Glomerular endothelial cell (primary cell): ENCODE data around the gene SELPLG. TPM values are rescaled to one million over a fixed set of nuclear protein-coding genes. Genes with fewer than 3 reads are reported as not detected.
"Not testable (repeated sequence)": the region's sequence is repeated elsewhere in the genome, so short reads cannot be mapped to it uniquely, and the experiment has no call there.

Experiments used
- DNase-seq: peaks from one replicate; pipeline ENCODE4 v3.0.0-alpha.2; 2011; ENCODE audit warnings: low read depth, low spot score; ENCODE audit errors: extremely low read depth
- total RNA-seq: library from RNA; depleted of rRNA; stranded (reverse); fragments of >200 nt; gene quantifications from 2 replicates; pipeline ENCODE4 v1.2.3, GENCODE V29; 2015

SELPLG gene
- total RNA-seq, 1 donor from 2014 or later = 0.58 TPM

- DNase-seq = no peak
Observed at GRCh38 chr12:108575199-108575912, 58.3 kb downstream of the SELPLG start.

- DNase-seq = not testable (repeated sequence)
Observed at GRCh38 chr12:108574276-108574675, 59.4 kb downstream of the SELPLG start.

GRCh38 chr12:108573317-108573716, 60.4 kb downstream of the SELPLG start:
- no peak for DNase-seq

GRCh38 chr12:108572166-108572790, 61.4 kb downstream of the SELPLG start:
- no peak for DNase-seq

Other genes with a start within 250 kb of the SELPLG start
- gene FICD, start 118.6 kb downstream of the SELPLG start, total RNA-seq = 7.0 and 8.4 TPM in 2 replicates
- 25.9 and 54.7 TPM in 2 replicates for gene SART3, start 72.7 kb downstream of the SELPLG start, total RNA-seq
- gene ISCU, start 71.3 kb downstream of the SELPLG start, total RNA-seq = 106 and 164 TPM in 2 replicates
- not detected in 2 replicates for gene TMEM119, start 35.8 kb downstream of the SELPLG start, total RNA-seq
- 167 and 291 TPM in 2 replicates for gene CORO1C, start 97.6 kb upstream of the SELPLG start, total RNA-seq
- gene SSH1, start 223.7 kb upstream of the SELPLG start, total RNA-seq = 31.6 and 54.4 TPM in 2 replicates
- gene DAO, start 246.2 kb upstream of the SELPLG start, total RNA-seq = not detected in 2 replicates